ENCODE measurements around the gene KCNMB4.

KCNMB4 gene

DNA sequence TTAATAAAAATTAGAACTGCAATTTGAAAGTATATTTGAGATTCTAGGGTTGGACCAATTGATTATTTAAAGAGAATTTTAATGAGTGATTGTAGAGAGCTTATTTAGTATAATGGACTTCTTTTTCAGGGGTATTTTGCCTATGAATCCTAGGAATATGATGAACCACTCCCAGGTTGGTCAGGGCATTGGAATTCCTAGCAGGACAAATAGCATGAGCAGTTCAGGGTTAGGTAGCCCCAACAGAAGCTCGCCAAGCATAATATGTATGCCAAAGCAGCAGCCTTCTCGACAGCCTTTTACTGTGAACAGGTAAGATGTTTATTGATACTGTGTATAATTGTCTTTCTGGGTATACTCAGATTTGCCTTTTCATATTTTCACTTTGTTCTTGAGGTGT, 35.9 kb upstream of the KCNMB4 start:
- no peak for ATAC-seq
- TF ChIP-seq CSDC2 (CRISPR knock-in tag; IDR thresholded peaks at IDR 0.05) (no peak), ESRRG (CRISPR knock-in tag; IDR thresholded peaks at IDR 0.05) (no peak), ZNF8 (CRISPR knock-in tag; IDR thresholded peaks at IDR 0.05) (no peak), TCF4 (CRISPR knock-in tag; IDR thresholded peaks at IDR 0.05; ENCODE audit: borderline replicate concordance) (no peak), SNAI2 (CRISPR knock-in tag; IDR thresholded peaks at IDR 0.05) (no peak), ZC3H10 (CRISPR knock-in tag; IDR thresholded peaks at IDR 0.05) (no peak), ZFP3 (CRISPR knock-in tag; IDR thresholded peaks at IDR 0.05) (no peak), ZFP30 (CRISPR knock-in tag; IDR thresholded peaks at IDR 0.05) (no peak), ZNF70 (CRISPR knock-in tag; IDR thresholded peaks at IDR 0.05) (no peak), OSR1 (CRISPR knock-in tag; IDR thresholded peaks at IDR 0.05) (no peak)
- TF ChIP-seq, protein P1, sequence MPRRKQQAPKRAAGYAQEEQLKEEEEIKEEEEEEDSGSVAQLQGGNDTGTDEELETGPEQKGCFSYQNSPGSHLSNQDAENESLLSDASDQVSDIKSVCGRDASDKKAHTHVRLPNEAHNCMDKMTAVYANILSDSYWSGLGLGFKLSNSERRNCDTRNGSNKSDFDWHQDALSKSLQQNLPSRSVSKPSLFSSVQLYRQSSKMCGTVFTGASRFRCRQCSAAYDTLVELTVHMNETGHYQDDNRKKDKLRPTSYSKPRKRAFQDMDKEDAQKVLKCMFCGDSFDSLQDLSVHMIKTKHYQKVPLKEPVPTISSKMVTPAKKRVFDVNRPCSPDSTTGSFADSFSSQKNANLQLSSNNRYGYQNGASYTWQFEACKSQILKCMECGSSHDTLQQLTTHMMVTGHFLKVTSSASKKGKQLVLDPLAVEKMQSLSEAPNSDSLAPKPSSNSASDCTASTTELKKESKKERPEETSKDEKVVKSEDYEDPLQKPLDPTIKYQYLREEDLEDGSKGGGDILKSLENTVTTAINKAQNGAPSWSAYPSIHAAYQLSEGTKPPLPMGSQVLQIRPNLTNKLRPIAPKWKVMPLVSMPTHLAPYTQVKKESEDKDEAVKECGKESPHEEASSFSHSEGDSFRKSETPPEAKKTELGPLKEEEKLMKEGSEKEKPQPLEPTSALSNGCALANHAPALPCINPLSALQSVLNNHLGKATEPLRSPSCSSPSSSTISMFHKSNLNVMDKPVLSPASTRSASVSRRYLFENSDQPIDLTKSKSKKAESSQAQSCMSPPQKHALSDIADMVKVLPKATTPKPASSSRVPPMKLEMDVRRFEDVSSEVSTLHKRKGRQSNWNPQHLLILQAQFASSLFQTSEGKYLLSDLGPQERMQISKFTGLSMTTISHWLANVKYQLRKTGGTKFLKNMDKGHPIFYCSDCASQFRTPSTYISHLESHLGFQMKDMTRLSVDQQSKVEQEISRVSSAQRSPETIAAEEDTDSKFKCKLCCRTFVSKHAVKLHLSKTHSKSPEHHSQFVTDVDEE (CRISPR knock-in tag; IDR thresholded peaks at IDR 0.05), result no peak

DNA sequence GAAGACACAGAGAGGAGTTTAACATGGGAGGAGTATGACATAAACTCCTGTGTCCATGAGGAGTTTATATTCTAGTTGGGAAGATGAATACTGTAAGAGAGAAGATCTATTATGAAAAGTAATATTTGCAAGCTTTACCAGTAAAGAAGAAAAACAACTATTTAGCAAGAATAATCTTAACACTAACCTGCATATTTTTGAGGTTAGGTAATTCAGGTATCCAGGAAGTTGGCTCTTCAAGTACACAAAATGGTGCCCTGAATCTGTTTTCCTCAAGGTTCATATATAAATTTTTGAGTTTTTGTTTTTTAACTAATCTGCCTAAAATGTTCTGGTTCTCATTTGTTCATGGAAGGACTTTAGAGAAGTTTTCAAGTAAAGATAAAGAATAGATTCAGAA, 33.9 kb upstream of the KCNMB4 start:
- TF ChIP-seq PPARA (CRISPR knock-in tag; IDR thresholded peaks at IDR 0.05; ENCODE audit: borderline replicate concordance) (no peak), ZC3H10 (CRISPR knock-in tag; IDR thresholded peaks at IDR 0.05) (no peak), CSDC2 (CRISPR knock-in tag; IDR thresholded peaks at IDR 0.05) (no peak), RARB (CRISPR knock-in tag; IDR thresholded peaks at IDR 0.05) (no peak), TCF4 (CRISPR knock-in tag; IDR thresholded peaks at IDR 0.05; ENCODE audit: borderline replicate concordance) (no peak), TOX (CRISPR knock-in tag; IDR thresholded peaks at IDR 0.05; ENCODE audit: borderline replicate concordance) (no peak), ZNF8 (CRISPR knock-in tag; IDR thresholded peaks at IDR 0.05) (no peak), SNAI2 (CRISPR knock-in tag; IDR thresholded peaks at IDR 0.05) (no peak), ISL1 (CRISPR knock-in tag; IDR thresholded peaks at IDR 0.05) (no peak), OSR1 (CRISPR knock-in tag; IDR thresholded peaks at IDR 0.05) (no peak), ZFP3 (CRISPR knock-in tag; IDR thresholded peaks at IDR 0.05) (no peak), BACH2 (CRISPR knock-in tag; IDR thresholded peaks at IDR 0.05; ENCODE audit: borderline replicate concordance) (no peak), GLIS3 (CRISPR knock-in tag; IDR thresholded peaks at IDR 0.05) (no peak), ZNF70 (CRISPR knock-in tag; IDR thresholded peaks at IDR 0.05) (no peak), ARNTL (CRISPR knock-in tag; IDR thresholded peaks at IDR 0.05; ENCODE audit: borderline replicate concordance, low read depth) (no peak), ZNF565 (CRISPR knock-in tag; conservative IDR thresholded peaks at IDR 0.05; ENCODE audit: low read depth) (no peak)
- TF ChIP-seq, protein P2, sequence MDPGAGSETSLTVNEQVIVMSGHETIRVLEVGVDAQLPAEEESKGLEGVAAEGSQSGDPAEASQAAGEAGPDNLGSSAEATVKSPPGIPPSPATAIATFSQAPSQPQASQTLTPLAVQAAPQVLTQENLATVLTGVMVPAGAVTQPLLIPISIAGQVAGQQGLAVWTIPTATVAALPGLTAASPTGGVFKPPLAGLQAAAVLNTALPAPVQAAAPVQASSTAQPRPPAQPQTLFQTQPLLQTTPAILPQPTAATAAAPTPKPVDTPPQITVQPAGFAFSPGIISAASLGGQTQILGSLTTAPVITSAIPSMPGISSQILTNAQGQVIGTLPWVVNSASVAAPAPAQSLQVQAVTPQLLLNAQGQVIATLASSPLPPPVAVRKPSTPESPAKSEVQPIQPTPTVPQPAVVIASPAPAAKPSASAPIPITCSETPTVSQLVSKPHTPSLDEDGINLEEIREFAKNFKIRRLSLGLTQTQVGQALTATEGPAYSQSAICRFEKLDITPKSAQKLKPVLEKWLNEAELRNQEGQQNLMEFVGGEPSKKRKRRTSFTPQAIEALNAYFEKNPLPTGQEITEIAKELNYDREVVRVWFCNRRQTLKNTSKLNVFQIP (CRISPR knock-in tag; IDR thresholded peaks at IDR 0.05; ENCODE audit: borderline replicate concordance, low read depth), result no peak
- TF ChIP-seq, protein P3, sequence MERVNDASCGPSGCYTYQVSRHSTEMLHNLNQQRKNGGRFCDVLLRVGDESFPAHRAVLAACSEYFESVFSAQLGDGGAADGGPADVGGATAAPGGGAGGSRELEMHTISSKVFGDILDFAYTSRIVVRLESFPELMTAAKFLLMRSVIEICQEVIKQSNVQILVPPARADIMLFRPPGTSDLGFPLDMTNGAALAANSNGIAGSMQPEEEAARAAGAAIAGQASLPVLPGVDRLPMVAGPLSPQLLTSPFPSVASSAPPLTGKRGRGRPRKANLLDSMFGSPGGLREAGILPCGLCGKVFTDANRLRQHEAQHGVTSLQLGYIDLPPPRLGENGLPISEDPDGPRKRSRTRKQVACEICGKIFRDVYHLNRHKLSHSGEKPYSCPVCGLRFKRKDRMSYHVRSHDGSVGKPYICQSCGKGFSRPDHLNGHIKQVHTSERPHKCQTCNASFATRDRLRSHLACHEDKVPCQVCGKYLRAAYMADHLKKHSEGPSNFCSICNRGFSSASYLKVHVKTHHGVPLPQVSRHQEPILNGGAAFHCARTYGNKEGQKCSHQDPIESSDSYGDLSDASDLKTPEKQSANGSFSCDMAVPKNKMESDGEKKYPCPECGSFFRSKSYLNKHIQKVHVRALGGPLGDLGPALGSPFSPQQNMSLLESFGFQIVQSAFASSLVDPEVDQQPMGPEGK (CRISPR knock-in tag; IDR thresholded peaks at IDR 0.05; ENCODE audit: borderline replicate concordance), result no peak
- TF ChIP-seq, protein P4, sequence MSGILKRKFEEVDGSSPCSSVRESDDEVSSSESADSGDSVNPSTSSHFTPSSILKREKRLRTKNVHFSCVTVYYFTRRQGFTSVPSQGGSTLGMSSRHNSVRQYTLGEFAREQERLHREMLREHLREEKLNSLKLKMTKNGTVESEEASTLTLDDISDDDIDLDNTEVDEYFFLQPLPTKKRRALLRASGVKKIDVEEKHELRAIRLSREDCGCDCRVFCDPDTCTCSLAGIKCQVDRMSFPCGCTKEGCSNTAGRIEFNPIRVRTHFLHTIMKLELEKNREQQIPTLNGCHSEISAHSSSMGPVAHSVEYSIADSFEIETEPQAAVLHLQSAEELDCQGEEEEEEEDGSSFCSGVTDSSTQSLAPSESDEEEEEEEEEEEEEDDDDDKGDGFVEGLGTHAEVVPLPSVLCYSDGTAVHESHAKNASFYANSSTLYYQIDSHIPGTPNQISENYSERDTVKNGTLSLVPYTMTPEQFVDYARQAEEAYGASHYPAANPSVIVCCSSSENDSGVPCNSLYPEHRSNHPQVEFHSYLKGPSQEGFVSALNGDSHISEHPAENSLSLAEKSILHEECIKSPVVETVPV (CRISPR knock-in tag; IDR thresholded peaks at IDR 0.05), result no peak
- TF ChIP-seq, protein P5, sequence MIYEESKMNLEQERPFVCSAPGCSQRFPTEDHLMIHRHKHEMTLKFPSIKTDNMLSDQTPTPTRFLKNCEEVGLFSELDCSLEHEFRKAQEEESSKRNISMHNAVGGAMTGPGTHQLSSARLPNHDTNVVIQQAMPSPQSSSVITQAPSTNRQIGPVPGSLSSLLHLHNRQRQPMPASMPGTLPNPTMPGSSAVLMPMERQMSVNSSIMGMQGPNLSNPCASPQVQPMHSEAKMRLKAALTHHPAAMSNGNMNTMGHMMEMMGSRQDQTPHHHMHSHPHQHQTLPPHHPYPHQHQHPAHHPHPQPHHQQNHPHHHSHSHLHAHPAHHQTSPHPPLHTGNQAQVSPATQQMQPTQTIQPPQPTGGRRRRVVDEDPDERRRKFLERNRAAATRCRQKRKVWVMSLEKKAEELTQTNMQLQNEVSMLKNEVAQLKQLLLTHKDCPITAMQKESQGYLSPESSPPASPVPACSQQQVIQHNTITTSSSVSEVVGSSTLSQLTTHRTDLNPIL (CRISPR knock-in tag; IDR thresholded peaks at IDR 0.05; ENCODE audit: low read depth), result no peak
- ATAC-seq, result no peak

Measured in SK-N-SH treated with all-trans-retinoic acid at 6 μM for 48 hours (cell line).